HEK293 (cell line): Measurements from ENCODE around the gene MS4A1.

ENCODE experiments used
- CTCF ChIA-PET: fragments of 350-600 bp; formaldehyde crosslinking; extraction: SDS; loops from one replicate; lab custom pipeline; 2021; ENCODE audit warnings: antibody characterized with exemption; lab: Yijun Ruan, JAX
- POLR2A ChIA-PET: fragments of 300-600 bp; formaldehyde crosslinking; extraction: SDS; loops from one replicate; lab custom pipeline; 2020; ENCODE audit warnings: antibody characterized with exemption, inconsistent platforms; lab: Yijun Ruan, JAX
- H3K27ac ChIP-seq: fragments of 200-500 bp; sonication (Bioruptor generic); 2 replicates; pipeline ENCODE4 v1.5.1; 2014; ENCODE audit warnings: low read depth, low read length, control low read depth, inconsistent platforms; ENCODE audit errors: extremely low read depth
- H3K36me3 ChIP-seq, 2 experiments: fragments of 200-500 bp in 1 of 2; sonication (Bioruptor generic) in 1 of 2; 1 replicate in 1 of 2; 2 replicates in 1 of 2; pipeline ENCODE4 v1.5.1; 2014 to 2017; ENCODE audit warnings: inconsistent platforms in 2 of 2, low read length in 2 of 2; ENCODE audit not compliant: control insufficient read depth in 2 of 2, insufficient read depth in 1 of 2
- H3K4me1 ChIP-seq: fragments of 200-500 bp; sonication (Bioruptor generic); 2 replicates; pipeline ENCODE4 v1.5.1; 2014; ENCODE audit warnings: mild to moderate bottlenecking, low read length, inconsistent platforms; ENCODE audit not compliant: control insufficient read depth, insufficient read depth
- H3K4me3 ChIP-seq: 2 replicates; pipeline ENCODE4 v1.5.1; 2011; ENCODE audit warnings: low read depth, mild to moderate bottlenecking, control low read depth, low read length, moderate library complexity
- H3K9me3 ChIP-seq: fragments of 200-500 bp; sonication (Bioruptor generic); 2 replicates; pipeline ENCODE4 v1.5.1; 2014; ENCODE audit warnings: low read depth, low read length, inconsistent platforms; ENCODE audit not compliant: control insufficient read depth, insufficient read depth
- OVOL3 ChIP-seq: fragments of 450-650 bp; formaldehyde crosslinking; IDR thresholded peaks from 2 replicates; pipeline ENCODE4 v1.5.1; 2016; ENCODE audit warnings: missing biosample characterization, missing genetic modification characterization
- PATZ1 ChIP-seq: fragments of 450-650 bp; formaldehyde crosslinking; IDR thresholded peaks from 2 replicates; pipeline ENCODE4 v1.5.1; 2016; ENCODE audit warnings: missing biosample characterization, missing genetic modification characterization
- PRDM2 ChIP-seq: fragments of 450-650 bp; formaldehyde crosslinking; IDR thresholded peaks from 2 replicates; pipeline ENCODE4 v1.5.1; 2016; ENCODE audit warnings: missing biosample characterization, missing genetic modification characterization, borderline replicate concordance
- PRDM4 ChIP-seq: fragments of 450-650 bp; formaldehyde crosslinking; IDR thresholded peaks from 2 replicates; pipeline ENCODE4 v1.5.1; 2017; ENCODE audit warnings: missing biosample characterization, missing genetic modification characterization
- WT1 ChIP-seq: fragments of 450-650 bp; formaldehyde crosslinking; IDR thresholded peaks from 2 replicates; pipeline ENCODE4 v1.5.1; 2016; ENCODE audit warnings: missing biosample characterization, missing genetic modification characterization
- ZBTB44 ChIP-seq: fragments of 450-650 bp; IDR thresholded peaks from 2 replicates; pipeline ENCODE4 v1.5.1; 2018; ENCODE audit warnings: missing biosample characterization, mild to moderate bottlenecking, missing genetic modification characterization
- ZEB2 ChIP-seq: fragments of 450-650 bp; formaldehyde crosslinking; IDR thresholded peaks from 2 replicates; pipeline ENCODE4 v1.5.1; 2016; ENCODE audit warnings: missing biosample characterization, missing genetic modification characterization
- ZNF10 ChIP-seq: fragments of 450-650 bp; formaldehyde crosslinking; IDR thresholded peaks from 2 replicates; pipeline ENCODE4 v1.5.1; 2017; ENCODE audit warnings: missing biosample characterization, missing genetic modification characterization
- ZNF18 ChIP-seq: fragments of 450-650 bp; formaldehyde crosslinking; IDR thresholded peaks from 2 replicates; pipeline ENCODE4 v1.5.1; 2016; ENCODE audit warnings: missing biosample characterization, missing genetic modification characterization
- ZNF19 ChIP-seq: fragments of 450-650 bp; formaldehyde crosslinking; IDR thresholded peaks from 2 replicates; pipeline ENCODE4; 2016; ENCODE audit warnings: missing biosample characterization, missing genetic modification characterization, low read depth
- ZNF2 ChIP-seq: fragments of 450-650 bp; formaldehyde crosslinking; IDR thresholded peaks from 2 replicates; pipeline ENCODE4 v1.5.1; 2016; ENCODE audit warnings: missing biosample characterization, missing genetic modification characterization
- ZNF202 ChIP-seq: fragments of 450-650 bp; formaldehyde crosslinking; IDR thresholded peaks from 2 replicates; pipeline ENCODE4 v1.5.1; 2016; ENCODE audit warnings: missing biosample characterization, missing genetic modification characterization, borderline replicate concordance
- ZNF571 ChIP-seq: fragments of 450-650 bp; formaldehyde crosslinking; IDR thresholded peaks from 2 replicates; pipeline ENCODE4 v1.5.0; 2017; ENCODE audit warnings: missing biosample characterization, missing genetic modification characterization
- ZNF645 ChIP-seq: fragments of 450-650 bp; formaldehyde crosslinking; IDR thresholded peaks from 2 replicates; pipeline ENCODE4; 2016; ENCODE audit warnings: missing biosample characterization, missing genetic modification characterization
- ZNF692 ChIP-seq: fragments of 450-650 bp; formaldehyde crosslinking; IDR thresholded peaks from 2 replicates; pipeline ENCODE4 v1.5.1; 2016; ENCODE audit warnings: missing biosample characterization, missing genetic modification characterization
- ZNF701 ChIP-seq: fragments of 450-650 bp; formaldehyde crosslinking; IDR thresholded peaks from 2 replicates; pipeline ENCODE4 v1.5.1; 2016; ENCODE audit warnings: missing biosample characterization, missing genetic modification characterization
- ZNF704 ChIP-seq: fragments of 450-650 bp; formaldehyde crosslinking; IDR thresholded peaks from 2 replicates; pipeline ENCODE4 v1.5.1; 2016; ENCODE audit warnings: missing biosample characterization, missing genetic modification characterization
- ZNF707 ChIP-seq: fragments of 450-650 bp; formaldehyde crosslinking; IDR thresholded peaks from 2 replicates; pipeline ENCODE4 v1.5.1; 2016; ENCODE audit warnings: missing biosample characterization, missing genetic modification characterization
- ZNF830 ChIP-seq: fragments of 450-650 bp; IDR thresholded peaks from 2 replicates; pipeline ENCODE4 v1.5.0; 2018; ENCODE audit warnings: missing biosample characterization, missing genetic modification characterization, low read depth, mild to moderate bottlenecking, moderate library complexity

The MS4A1 gene

GRCh38 chr11:60504219-60504905 is 48.7 kb downstream of the MS4A1 start:
- Histone ChIP-seq H3K36me3 (no peaks in the 10 kb centered on the region), H3K4me1 (no peaks in the 10 kb centered on the region), H3K4me3 (no peak overlapping the region), H3K9me3 (no peaks in the 10 kb centered on the region), H3K27ac (no peak overlapping the region)
- ChIA-PET CTCF (interaction anchor here (1.0 kb wide), 1 partner anchor 141 kb away, joined by 4 read pairs; no protein-coding TSS in a partner anchor), POLR2A (no interaction called here)
- TF ChIP-seq OVOL3 (no peak), PRDM4 (tag by site-specific recombination) (no peak), ZNF701 (tag by site-specific recombination) (no peak), ZBTB44 (no peak), ZNF704 (tag by site-specific recombination) (no peak), ZNF2 (no peak), ZNF707 (tag by site-specific recombination) (no peak), PRDM2 (no peak), ZEB2 (tag by site-specific recombination) (no peak), ZNF202 (no peak), ZNF19 (tag by site-specific recombination) (no peak), WT1 (no peak), ZNF645 (no peak), ZNF692 (tag by site-specific recombination) (no peak), ZNF10 (tag by site-specific recombination) (no peak), ZNF18 (no peak), PATZ1 (no peak), ZNF830 (tag by site-specific recombination) (no peak), ZNF571 (tag by site-specific recombination) (no peak)
